ENCODE measurements around the gene GGCX. TPM values are rescaled to one million over a fixed set of nuclear protein-coding genes. Genes with fewer than 3 reads are reported as not detected.
"Not testable (repeated sequence)": the region's sequence is repeated elsewhere in the genome, so short reads cannot be mapped to it uniquely, and the experiment has no call there.

The GGCX gene
- total and polyA plus RNA-seq, 5 donors: 17.9 to 35.8 (median 30.5) TPM

- no peak overlapping the region for H3K4me3 ChIP-seq (ENCODE audit: low read length)
- H3K27me3 ChIP-seq (ENCODE audit: control insufficient read depth, insufficient read depth): no peaks in the 10 kb centered on the region
- ATAC-seq (no peak), DNase-seq (no peak)
- H3K27ac ChIP-seq (ENCODE audit: low read length): no peak overlapping the region
- H3K9me3 ChIP-seq (ENCODE audit: control insufficient read depth, low read length): no peaks in the 10 kb centered on the region
- H3K4me1 ChIP-seq (ENCODE audit: control insufficient read depth, insufficient read depth, low read length): no peaks in the 10 kb centered on the region
- 75% methylated on average over 6 of the region's 6 CpGs for WGBS
- intact Hi-C loops (cut with DNase I): no loop called here
Observed at GRCh38 chr2:85547859-85548607, 13.3 kb downstream of the GGCX start.

DNA sequence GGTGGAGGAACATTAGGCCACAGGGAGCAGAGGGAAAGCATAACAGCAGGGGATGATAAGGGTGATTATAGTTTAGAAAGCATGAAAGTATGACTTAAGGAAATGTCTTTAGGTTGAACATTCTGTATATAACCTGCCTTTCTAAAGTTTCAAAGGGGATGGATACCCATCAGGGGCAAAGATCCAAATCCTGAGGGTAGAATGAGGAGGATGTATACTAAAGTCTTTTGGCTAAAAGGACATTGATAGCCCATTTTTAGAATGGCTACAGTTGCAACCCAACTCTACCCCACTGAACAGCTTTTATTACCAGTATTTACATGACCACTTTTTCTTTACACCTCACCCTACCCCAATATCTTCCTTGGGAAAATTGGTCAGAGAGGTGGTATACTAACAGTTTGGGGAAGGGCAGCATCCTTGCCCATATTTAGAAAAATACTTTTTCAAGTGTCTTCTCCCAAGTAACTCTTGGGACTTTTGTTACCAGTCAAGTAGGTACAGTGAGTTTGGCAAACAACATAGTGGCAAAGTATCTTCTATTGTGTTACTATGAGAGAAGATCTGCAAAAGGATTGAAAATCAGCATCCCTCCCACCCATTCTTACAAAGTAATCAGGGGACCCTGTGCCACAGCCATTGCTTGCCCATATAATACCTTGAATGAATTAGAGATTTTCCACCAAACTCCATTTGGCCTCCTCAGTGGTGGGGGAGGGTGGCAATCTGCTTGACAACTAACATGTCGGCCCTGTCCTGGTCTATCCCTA, 14.0 kb downstream of the GGCX start:
- H3K27ac ChIP-seq (ENCODE audit: low read length): no peak overlapping the region
- ATAC-seq: peak in 1 of 2 donors; percentile 5
- WGBS: 71% methylated on average over 1 of the region's 1 CpG

GRCh38 chr2:85545780-85546240, 15.5 kb downstream of the GGCX start:
- ATAC-seq: no peak
- H3K27ac ChIP-seq (ENCODE audit: low read length): no peak overlapping the region

More for the DNA sequence above, 14.0 kb downstream of the GGCX start:
- Histone ChIP-seq H3K4me1 (ENCODE audit: control insufficient read depth, insufficient read depth, low read length) (no peaks in the 10 kb centered on the region), H3K9me3 (ENCODE audit: control insufficient read depth, low read length) (no peaks in the 10 kb centered on the region), H3K4me3 (ENCODE audit: low read length) (no peak overlapping the region), H3K27me3 (ENCODE audit: control insufficient read depth, insufficient read depth) (no peaks in the 10 kb centered on the region)
- no peak for DNase-seq
- intact Hi-C loops (cut with DNase I): no loop called here

GRCh38 chr2:85544915-85545779, 16.1 kb downstream of the GGCX start:
- H3K9me3 ChIP-seq (ENCODE audit: control insufficient read depth, low read length); H3K27ac ChIP-seq (ENCODE audit: low read length); H3K4me3 ChIP-seq (ENCODE audit: low read length); DNase-seq; H3K27me3 ChIP-seq (ENCODE audit: control insufficient read depth, insufficient read depth); ATAC-seq; H3K4me1 ChIP-seq (ENCODE audit: control insufficient read depth, insufficient read depth, low read length); intact Hi-C loops (cut with DNase I): not testable (repeated sequence)
- 80% methylated on average over 5 of the region's 5 CpGs for WGBS

More at GRCh38 chr2:85545780-85546240, 15.5 kb downstream of the GGCX start:
- Histone ChIP-seq H3K27me3 (ENCODE audit: control insufficient read depth, insufficient read depth) (no peaks in the 10 kb centered on the region), H3K4me3 (ENCODE audit: low read length) (no peak overlapping the region), H3K9me3 (ENCODE audit: control insufficient read depth, low read length) (no peaks in the 10 kb centered on the region), H3K4me1 (ENCODE audit: control insufficient read depth, insufficient read depth, low read length) (peaks cover 2% of the 10 kb centered on the region)
- WGBS: 85% methylated on average over 5 of the region's 5 CpGs
- DNase-seq: no peak
- intact Hi-C loops (cut with DNase I): no loop called here

DNA sequence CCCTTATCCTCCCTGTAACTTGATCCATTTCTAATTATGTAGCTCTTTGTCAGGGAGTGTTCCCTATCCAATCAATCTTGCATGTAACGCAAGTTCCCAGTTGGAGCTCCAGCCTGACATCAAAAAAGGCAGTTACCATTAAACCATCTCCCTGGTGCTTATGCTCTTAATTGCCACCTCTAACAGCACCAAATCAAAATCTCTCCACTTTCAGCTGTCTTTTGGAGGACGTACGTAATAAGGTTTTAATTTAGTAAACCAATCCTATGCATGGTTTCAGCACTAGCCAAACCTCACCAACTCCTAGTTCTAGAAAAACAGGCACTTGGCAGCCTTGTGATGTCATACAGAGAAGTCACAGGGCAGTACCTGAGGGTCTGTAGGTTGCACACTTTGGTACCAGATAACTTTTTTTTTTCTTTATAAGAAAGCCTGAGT, 17.0 kb downstream of the GGCX start:
- intact Hi-C loops (cut with DNase I); H3K4me3 ChIP-seq (ENCODE audit: low read length); H3K4me1 ChIP-seq (ENCODE audit: control insufficient read depth, insufficient read depth, low read length); H3K27me3 ChIP-seq (ENCODE audit: control insufficient read depth, insufficient read depth); DNase-seq; ATAC-seq; H3K9me3 ChIP-seq (ENCODE audit: control insufficient read depth, low read length): not testable (repeated sequence)
- WGBS: 68% methylated on average over 3 of the region's 3 CpGs
- H3K27ac ChIP-seq (ENCODE audit: low read length): peak overlapping the region; percentile 10

- H3K4me3 ChIP-seq (ENCODE audit: low read length): no peak overlapping the region
- H3K9me3 ChIP-seq (ENCODE audit: control insufficient read depth, low read length): no peaks in the 10 kb centered on the region
- peaks cover 2% of the 10 kb centered on the region for H3K4me1 ChIP-seq (ENCODE audit: control insufficient read depth, insufficient read depth, low read length)
- H3K27ac ChIP-seq (ENCODE audit: low read length): no peak overlapping the region
- no peak for ATAC-seq
- no peaks in the 10 kb centered on the region for H3K27me3 ChIP-seq (ENCODE audit: control insufficient read depth, insufficient read depth)
- WGBS: 79% methylated on average over 4 of the region's 4 CpGs
- no peak for DNase-seq
- intact Hi-C loops (cut with DNase I): no loop called here
Observed at GRCh38 chr2:85542777-85543176, 18.5 kb downstream of the GGCX start.

- no peak for ATAC-seq
- Histone ChIP-seq H3K4me3 (ENCODE audit: low read length) (peak overlapping the region; percentile 67), H3K27ac (ENCODE audit: low read length) (no peak overlapping the region), H3K27me3 (ENCODE audit: control insufficient read depth, insufficient read depth) (no peaks in the 10 kb centered on the region), H3K4me1 (ENCODE audit: control insufficient read depth, insufficient read depth, low read length) (peaks cover 2% of the 10 kb centered on the region), H3K9me3 (ENCODE audit: control insufficient read depth, low read length) (no peaks in the 10 kb centered on the region)
- intact Hi-C loops (cut with DNase I): no loop called here
- no peak for DNase-seq
- 50% methylated on average over 5 of the region's 5 CpGs for WGBS
Observed at GRCh38 chr2:85541753-85542457, 19.4 kb downstream of the GGCX start.

DNA sequence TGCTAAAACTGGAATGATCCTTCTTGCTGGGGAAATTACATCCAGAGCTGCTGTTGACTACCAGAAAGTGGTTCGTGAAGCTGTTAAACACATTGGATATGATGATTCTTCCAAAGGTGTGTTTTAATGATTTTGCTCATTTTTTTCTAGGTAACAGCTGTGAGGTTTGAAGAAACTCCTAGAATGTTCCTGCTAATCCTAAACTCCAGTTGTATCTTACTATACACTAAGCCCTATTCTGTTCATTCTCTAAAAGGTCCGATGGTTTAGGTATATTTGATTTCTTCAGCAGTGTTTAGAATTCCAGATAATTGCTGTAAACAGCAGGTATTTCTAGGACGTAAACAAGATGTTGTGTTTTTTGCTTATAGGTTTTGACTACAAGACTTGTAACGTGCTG, 20.0 kb downstream of the GGCX start:
- intact Hi-C loops (cut with DNase I): no loop called here
- Histone ChIP-seq H3K4me3 (ENCODE audit: low read length) (peak overlapping the region; percentile 67), H3K27me3 (ENCODE audit: control insufficient read depth, insufficient read depth) (no peaks in the 10 kb centered on the region), H3K4me1 (ENCODE audit: control insufficient read depth, insufficient read depth, low read length) (peaks cover 2% of the 10 kb centered on the region), H3K9me3 (ENCODE audit: control insufficient read depth, low read length) (no peaks in the 10 kb centered on the region), H3K27ac (ENCODE audit: low read length) (no peak overlapping the region)
- 46% methylated on average over 4 of the region's 4 CpGs for WGBS
- DNase-seq (no peak), ATAC-seq (no peak)

DNA sequence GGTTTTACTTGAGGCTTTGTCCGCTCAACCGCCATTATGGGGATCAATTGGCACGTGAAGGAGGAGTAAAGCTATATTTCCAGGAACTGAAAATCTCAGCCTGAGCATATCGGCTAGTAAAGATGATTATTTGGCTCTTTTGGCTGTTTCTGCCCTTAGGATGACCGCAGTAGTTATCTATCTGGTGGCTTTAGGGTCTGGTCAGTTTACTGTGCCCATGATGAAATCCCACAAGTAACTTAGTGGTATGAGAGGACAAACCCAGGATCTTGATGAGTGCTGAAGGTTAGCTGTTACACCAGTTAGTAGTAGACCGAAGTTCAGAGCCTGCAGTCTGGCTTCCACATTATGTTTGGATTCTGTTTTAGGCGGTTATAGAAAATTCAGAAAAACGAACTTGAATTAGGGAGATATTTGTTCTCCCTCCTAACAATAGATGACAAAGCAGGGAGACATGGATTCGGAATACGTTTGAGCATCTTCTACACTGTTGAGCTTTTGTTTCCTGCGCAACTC, 21.1 kb downstream of the GGCX start:
- no peaks in the 10 kb centered on the region for H3K27me3 ChIP-seq (ENCODE audit: control insufficient read depth, insufficient read depth)
- ATAC-seq: no peak
- 6% methylated on average over 11 of the region's 11 CpGs for WGBS
- H3K27ac ChIP-seq (ENCODE audit: low read length): peak overlapping the region; percentile 96
- no peak for DNase-seq
- intact Hi-C loops (cut with DNase I): no loop called here
- H3K4me3 ChIP-seq (ENCODE audit: low read length): peak overlapping the region; percentile 67
- no peaks in the 10 kb centered on the region for H3K9me3 ChIP-seq (ENCODE audit: control insufficient read depth, low read length)
- peaks cover 2% of the 10 kb centered on the region for H3K4me1 ChIP-seq (ENCODE audit: control insufficient read depth, insufficient read depth, low read length)

All from right cardiac atrium (tissue), 5 donors.